Caco-2 (cell line): ENCODE data around the gene S100A2. TPM values are rescaled to one million over a fixed set of nuclear protein-coding genes. Genes with fewer than 3 reads are reported as not detected.

ENCODE experiments used
- BruUV-seq: library from RNA; stranded (reverse); fragments of 400-500 nt; replicated peaks from 2 replicates; lab custom pipeline; 2021; lab: Mats Ljungman, UMichigan
- CTCF ChIA-PET: fragments of 300-600 bp; sonication (Branson Sonifier 250); formaldehyde crosslinking; loops from one replicate; lab custom pipeline; 2022; ENCODE audit warnings: antibody characterized with exemption; lab: Charles Lee
- POLR2A ChIA-PET: fragments of 300-600 bp; sonication (Branson Sonifier 250); formaldehyde crosslinking; loops from one replicate; lab custom pipeline; 2022; ENCODE audit warnings: antibody characterized with exemption; lab: Charles Lee
- DNase-seq, 2 experiments: peaks; one replicate each; pipeline versions ENCODE4 v3.0.0 to v3.0.0-alpha.2; 2020 to 2022
- H3K27me3 ChIP-seq: replicated peaks from 2 replicates; pipeline ENCODE4 v1.6.0; 2011; ENCODE audit warnings: low read length; ENCODE audit not compliant: control insufficient read depth, insufficient read depth
- H3K36me3 ChIP-seq: 2 replicates; pipeline ENCODE4 v1.5.1; 2011; ENCODE audit warnings: low read length; ENCODE audit not compliant: control insufficient read depth, insufficient read depth
- H3K4me1 ChIP-seq: fragments of 250-450 bp; sonication (Bioruptor Pico); 2 replicates; pipeline ENCODE4 v1.5.1; 2020; ENCODE audit warnings: mild to moderate bottlenecking
- H3K4me3 ChIP-seq: 2 replicates; pipeline ENCODE4 v1.5.1; 2011; ENCODE audit warnings: low read depth, mild to moderate bottlenecking, control low read depth, low read length
- H3K9me3 ChIP-seq: fragments of 250-450 bp; sonication (Bioruptor Pico); 2 replicates; pipeline ENCODE4 v1.5.1; 2020; ENCODE audit warnings: mild to moderate bottlenecking, moderate library complexity
- H3K27ac Mint-ChIP-seq: one replicate; pipeline ENCODE4 v1.8.0; 2022; ENCODE audit warnings: mixed read lengths; ENCODE audit not compliant: unreplicated experiment
- H3K27me3 Mint-ChIP-seq: one replicate; pipeline ENCODE4 v1.8.0; 2022; ENCODE audit warnings: mixed read lengths; ENCODE audit not compliant: insufficient read depth, unreplicated experiment
- H3K36me3 Mint-ChIP-seq: one replicate; pipeline ENCODE4 v1.8.0; 2022; ENCODE audit warnings: mild to moderate bottlenecking, mixed read lengths; ENCODE audit not compliant: insufficient read depth, unreplicated experiment
- H3K4me1 Mint-ChIP-seq: one replicate; pipeline ENCODE4 v1.8.0; 2022; ENCODE audit warnings: low read depth, mixed read lengths; ENCODE audit not compliant: unreplicated experiment
- H3K4me3 Mint-ChIP-seq: one replicate; pipeline ENCODE4 v1.8.0; 2022; ENCODE audit warnings: mild to moderate bottlenecking, moderate library complexity, mixed read lengths; ENCODE audit not compliant: unreplicated experiment
- H3K9me3 Mint-ChIP-seq: one replicate; pipeline ENCODE4 v1.8.0; 2022; ENCODE audit warnings: mixed read lengths; ENCODE audit not compliant: unreplicated experiment
- CTCF ChIP-seq, 2 experiments: fragments of 200-600 bp in 1 of 2; IDR thresholded peaks; 1 replicate in 1 of 2; 2 replicates in 1 of 2; pipeline versions ENCODE4 v1.5.1 to v1.8.0; 2011 to 2022; ENCODE audit warnings: antibody characterized with exemption in 1 of 2, control low read depth in 1 of 2, inconsistent platforms in 1 of 2, low read depth in 1 of 2, low read length in 1 of 2, mild to moderate bottlenecking in 1 of 2, moderate library complexity in 1 of 2; ENCODE audit not compliant: insufficient read depth in 1 of 2, severe bottlenecking in 1 of 2, unreplicated experiment in 1 of 2
- intact Hi-C: fragments of 100-400 bp; cut with micrococcal nuclease; formaldehyde crosslinking; loops from one replicate; pipeline ENCODE4 v1.10.0; 2022; ENCODE audit not compliant: unreplicated experiment
- total RNA-seq: library from RNA; stranded (reverse); gene quantifications from 2 replicates; pipeline ENCODE4 v1.2.3, GENCODE V29; 2022

Gene S100A2
- total RNA-seq, 1 experiment from 2014 or later: 2.4 TPM

- Mint-ChIP-seq H3K4me1 (no peaks in the 10 kb centered on the region), H3K27me3 (no peaks in the 10 kb centered on the region), H3K9me3 (no peaks in the 10 kb centered on the region), H3K4me3 (no peak overlapping the region), H3K27ac (no peak overlapping the region), H3K36me3 (no peaks in the 10 kb centered on the region)
- Histone ChIP-seq H3K9me3 (no peaks in the 10 kb centered on the region), H3K36me3 (no peaks in the 10 kb centered on the region), H3K4me1 (no peaks in the 10 kb centered on the region; the same call in 1 of the 2 replicates), H3K4me3 (no peak overlapping the region), H3K27me3 (no peaks in the 10 kb centered on the region)
- intact Hi-C loops: no loop called here
- no peak for TF ChIP-seq CTCF (IDR thresholded peaks at IDR 0.05; ENCODE audit: insufficient read depth in 1 of 2, low read depth in 1 of 2, low read length in 1 of 2, severe bottlenecking in 1 of 2, unreplicated experiment in 1 of 2)
- ChIA-PET POLR2A (no interaction called here), CTCF (interaction anchor here (0.7 kb wide), 1 partner anchor 125 kb away, joined by 5 read pairs; no protein-coding TSS in a partner anchor)
- no TSS peak for BruUV-seq
- no peak for DNase-seq
Observed at GRCh38 chr1:153557877-153558276, 7.8 kb downstream of the S100A2 start.

GRCh38 chr1:153556348-153556747 lies 9.3 kb downstream of the S100A2 start:
- no peak overlapping the region for H3K4me3 ChIP-seq
- Mint-ChIP-seq H3K27ac (no peak overlapping the region), H3K27me3 (no peaks in the 10 kb centered on the region), H3K36me3 (no peaks in the 10 kb centered on the region), H3K4me1 (peaks cover 9% of the 10 kb centered on the region), H3K9me3 (no peaks in the 10 kb centered on the region), H3K4me3 (no peak overlapping the region)
- POLR2A ChIA-PET: no interaction called here
- TF ChIP-seq CTCF (IDR thresholded peaks at IDR 0.05; ENCODE audit: insufficient read depth in 1 of 2, low read depth in 1 of 2, low read length in 1 of 2, severe bottlenecking in 1 of 2, unreplicated experiment in 1 of 2): no peak
- no TSS peak for BruUV-seq
- H3K4me1 ChIP-seq: no peaks in the 10 kb centered on the region; the same call in 1 of the 2 replicates
- CTCF ChIA-PET: no interaction called here
- no peaks in the 10 kb centered on the region for H3K36me3 ChIP-seq
- intact Hi-C loops: no loop called here
- no peaks in the 10 kb centered on the region for H3K27me3 ChIP-seq
- H3K9me3 ChIP-seq: no peaks in the 10 kb centered on the region
- no peak for DNase-seq

GRCh38 chr1:153553830-153554541 lies 11.7 kb downstream of the S100A2 start:
- TF ChIP-seq CTCF (IDR thresholded peaks at IDR 0.05; ENCODE audit: insufficient read depth in 1 of 2, low read depth in 1 of 2, low read length in 1 of 2, severe bottlenecking in 1 of 2, unreplicated experiment in 1 of 2): no peak
- CTCF ChIA-PET: no interaction called here
- no peaks in the 10 kb centered on the region for H3K36me3 Mint-ChIP-seq
- H3K9me3 Mint-ChIP-seq: no peaks in the 10 kb centered on the region
- POLR2A ChIA-PET: no interaction called here
- Histone ChIP-seq H3K4me3 (no peak overlapping the region), H3K9me3 (no peaks in the 10 kb centered on the region), H3K4me1 (peaks cover 22% of the 10 kb centered on the region), H3K36me3 (no peaks in the 10 kb centered on the region), H3K27me3 (no peaks in the 10 kb centered on the region)
- no peak for DNase-seq
- intact Hi-C loops: no loop called here
- BruUV-seq: no TSS peak
- H3K27me3 Mint-ChIP-seq: no peaks in the 10 kb centered on the region
- H3K4me1 Mint-ChIP-seq: peaks cover 23% of the 10 kb centered on the region
- no peak overlapping the region for H3K4me3 Mint-ChIP-seq
- no peak overlapping the region for H3K27ac Mint-ChIP-seq
